Inferior parietal cortex (tissue), 1 donor: Measurements from ENCODE around the gene IRF5.
A peak's percentile ranks its signal among the peaks of the same experiment; 100 is the strongest.

Source experiments
- DNase-seq: peaks from one replicate; pipeline ENCODE4 v3.0.0-alpha.2; 2016; ENCODE audit errors: extremely low spot score

Gene IRF5

GRCh38 chr7:128937647-128938543, at the start of gene IRF5:
TSS of gene IRF5 (plus strand) at chr7:128937927. CDS start at chr7:128942082, 4,155 bp downstream.
- no peak for DNase-seq

GRCh38 chr7:128888039-128888755, 49.5 kb upstream of the IRF5 start:
- no peak for DNase-seq

- DNase-seq: no peak
These were observed 49.0 kb upstream of the IRF5 start for GRCh38 chr7:128888756-128889095.

GRCh38 chr7:128889121-128889520, 48.6 kb upstream of the IRF5 start:
- DNase-seq: no peak

GRCh38 chr7:128890306-128891109, 47.2 kb upstream of the IRF5 start:
- no peak for DNase-seq

- DNase-seq: no peak
These were observed 46.4 kb upstream of the IRF5 start for GRCh38 chr7:128891110-128891941.

- DNase-seq: no peak
These were observed 45.8 kb upstream of the IRF5 start for GRCh38 chr7:128891942-128892269.

GRCh38 chr7:128892521-128893250, 45.0 kb upstream of the IRF5 start:
- no peak for DNase-seq

GRCh38 chr7:128893251-128894100, 44.3 kb upstream of the IRF5 start:
- no peak for DNase-seq

- DNase-seq: no peak
These were observed 43.7 kb upstream of the IRF5 start for GRCh38 chr7:128894101-128894440.

GRCh38 chr7:128895320-128895719, 42.4 kb upstream of the IRF5 start:
- DNase-seq: no peak

- no peak for DNase-seq
These were observed 38.3 kb upstream of the IRF5 start for GRCh38 chr7:128899392-128899791.

- no peak for DNase-seq
These were observed 37.5 kb upstream of the IRF5 start for GRCh38 chr7:128900237-128900636.

GRCh38 chr7:128902761-128903585, 34.8 kb upstream of the IRF5 start:
- no peak for DNase-seq

GRCh38 chr7:128903621-128904361, 33.9 kb upstream of the IRF5 start:
- DNase-seq: no peak

- DNase-seq: peak; percentile 67
These were observed 33.1 kb upstream of the IRF5 start for GRCh38 chr7:128904381-128905197.

GRCh38 chr7:128906001-128906765, 31.5 kb upstream of the IRF5 start:
- DNase-seq: no peak
